Measurements from ENCODE around the gene CYTH1. TPM values are rescaled to one million over a fixed set of nuclear protein-coding genes. Genes with fewer than 3 reads are reported as not detected.

Gene CYTH1
- total RNA-seq, 2 experiments from 2014 or later = 288 to 309 TPM

DNA sequence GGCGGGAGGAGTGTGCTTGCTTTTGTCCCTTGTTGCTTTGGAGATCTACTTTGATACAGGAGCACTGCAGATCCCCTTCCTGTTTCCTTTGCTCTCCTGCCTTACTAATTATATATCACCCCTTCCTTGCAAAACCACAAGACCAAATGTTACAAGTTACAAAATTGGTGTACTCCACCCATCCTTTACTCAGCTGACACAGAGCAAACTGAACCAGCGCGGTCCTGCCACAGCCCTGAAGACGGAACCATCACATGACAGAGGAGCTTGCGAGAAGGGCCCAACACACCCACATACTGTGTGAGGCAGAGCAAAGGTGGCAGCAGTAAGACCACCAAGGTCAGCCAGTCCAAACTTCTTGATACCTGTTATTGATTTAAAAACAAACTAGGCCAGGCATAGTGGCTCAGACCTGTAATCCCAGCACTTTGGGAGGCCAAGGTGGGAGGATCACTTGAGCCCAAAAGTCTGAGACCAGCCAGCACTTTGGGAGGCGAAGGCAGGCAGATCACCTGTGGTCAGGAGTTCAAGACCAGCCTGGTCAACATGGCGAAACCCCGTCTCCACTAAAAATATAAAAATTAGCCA lies 33.2 kb downstream of the CYTH1 start:
- H3K27me3 Mint-ChIP-seq = no peaks in the 10 kb centered on the region
- peak overlapping the region; percentile 69 for H3K4me3 Mint-ChIP-seq
- peak overlapping the region; percentile 90 for H3K27ac Mint-ChIP-seq
- peaks cover 93% of the 10 kb centered on the region for H3K4me1 Mint-ChIP-seq
- POLR2A ChIA-PET = interaction anchor here (0.8 to 31.8 kb wide), 14 partner anchors 9 to 93 kb away, joined by 3 to 861 read pairs (median 10); partner anchors contain the start of gene CYTH1
- CTCF ChIA-PET = interaction anchor here (0.6 to 5.8 kb wide), 14 partner anchors 10 to 389 kb away, joined by 3 to 40 read pairs (median 5); partner anchors contain the start of gene SOCS3
- peak; percentile 89 for DNase-seq
- peaks cover 50% of the 10 kb centered on the region for H3K36me3 Mint-ChIP-seq (ENCODE audit: low read depth)
- no peaks in the 10 kb centered on the region for H3K9me3 Mint-ChIP-seq

- peak overlapping the region; percentile 69 for H3K4me3 Mint-ChIP-seq
- POLR2A ChIA-PET = interaction anchor here (0.8 to 31.8 kb wide), 17 partner anchors 8 to 93 kb away, joined by 3 to 861 read pairs (median 6); partner anchors contain the start of gene CYTH1
- H3K27ac Mint-ChIP-seq = peak overlapping the region; percentile 90
- H3K36me3 Mint-ChIP-seq (ENCODE audit: low read depth) = peaks cover 51% of the 10 kb centered on the region
- DNase-seq = peak; percentile 72
- CTCF ChIA-PET = interaction anchor here (0.7 to 5.8 kb wide), 13 partner anchors 11 to 388 kb away, joined by 3 to 40 read pairs (median 6); partner anchors contain the start of gene SOCS3
- no peaks in the 10 kb centered on the region for H3K9me3 Mint-ChIP-seq
- H3K27me3 Mint-ChIP-seq = no peaks in the 10 kb centered on the region
- peaks cover 95% of the 10 kb centered on the region for H3K4me1 Mint-ChIP-seq
Observed at GRCh38 chr17:78748048-78748729, 33.9 kb downstream of the CYTH1 start.

DNA sequence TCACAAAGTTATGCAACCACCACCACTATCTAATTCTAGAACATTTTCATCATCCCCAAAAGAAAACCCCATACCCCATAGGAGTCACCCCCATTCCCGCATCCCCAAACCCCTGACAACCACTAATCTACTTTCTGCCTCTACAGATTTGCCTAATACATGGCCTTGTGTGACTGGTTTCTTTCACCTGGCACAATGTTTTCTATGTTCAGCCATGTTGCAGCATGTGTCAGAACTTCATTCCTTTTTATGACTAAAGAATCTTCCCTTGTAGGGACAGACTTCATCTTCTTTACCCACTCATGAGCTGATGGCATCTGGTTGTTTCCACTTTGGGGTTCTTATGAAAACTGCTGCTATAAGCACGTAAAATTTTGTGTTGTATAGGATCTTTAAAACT lies 34.6 kb downstream of the CYTH1 start:
- DNase-seq = no peak

GRCh38 chr17:78746949-78747269 lies 35.2 kb downstream of the CYTH1 start:
- no peak for DNase-seq
- Mint-ChIP-seq H3K4me1 (peaks cover 94% of the 10 kb centered on the region), H3K9me3 (no peaks in the 10 kb centered on the region), H3K36me3 (ENCODE audit: low read depth) (peaks cover 48% of the 10 kb centered on the region), H3K4me3 (peak overlapping the region; percentile 37), H3K27me3 (no peaks in the 10 kb centered on the region), H3K27ac (peak overlapping the region; percentile 90)
- CTCF ChIA-PET = interaction anchor here (0.8 to 5.8 kb wide), 7 partner anchors 10 to 31 kb away, joined by 3 to 40 read pairs (median 16); no protein-coding TSS in a partner anchor
- POLR2A ChIA-PET = interaction anchor here (0.9 to 31.8 kb wide), 8 partner anchors 10 to 81 kb away, joined by 3 to 861 read pairs (median 30); partner anchors contain the start of gene CYTH1

More for the DNA sequence above, 34.6 kb downstream of the CYTH1 start:
- H3K27ac Mint-ChIP-seq = peak overlapping the region; percentile 90
- no peaks in the 10 kb centered on the region for H3K9me3 Mint-ChIP-seq
- H3K36me3 Mint-ChIP-seq (ENCODE audit: low read depth) = peaks cover 51% of the 10 kb centered on the region
- POLR2A ChIA-PET = interaction anchor here (0.8 to 31.8 kb wide), 15 partner anchors 8 to 90 kb away, joined by 3 to 861 read pairs (median 9); partner anchors contain the start of gene CYTH1
- peaks cover 94% of the 10 kb centered on the region for H3K4me1 Mint-ChIP-seq
- no peaks in the 10 kb centered on the region for H3K27me3 Mint-ChIP-seq
- H3K4me3 Mint-ChIP-seq = peak overlapping the region; percentile 37
- CTCF ChIA-PET = interaction anchor here (0.5 to 5.8 kb wide), 10 partner anchors 11 to 39 kb away, joined by 3 to 40 read pairs (median 8); no protein-coding TSS in a partner anchor

DNA sequence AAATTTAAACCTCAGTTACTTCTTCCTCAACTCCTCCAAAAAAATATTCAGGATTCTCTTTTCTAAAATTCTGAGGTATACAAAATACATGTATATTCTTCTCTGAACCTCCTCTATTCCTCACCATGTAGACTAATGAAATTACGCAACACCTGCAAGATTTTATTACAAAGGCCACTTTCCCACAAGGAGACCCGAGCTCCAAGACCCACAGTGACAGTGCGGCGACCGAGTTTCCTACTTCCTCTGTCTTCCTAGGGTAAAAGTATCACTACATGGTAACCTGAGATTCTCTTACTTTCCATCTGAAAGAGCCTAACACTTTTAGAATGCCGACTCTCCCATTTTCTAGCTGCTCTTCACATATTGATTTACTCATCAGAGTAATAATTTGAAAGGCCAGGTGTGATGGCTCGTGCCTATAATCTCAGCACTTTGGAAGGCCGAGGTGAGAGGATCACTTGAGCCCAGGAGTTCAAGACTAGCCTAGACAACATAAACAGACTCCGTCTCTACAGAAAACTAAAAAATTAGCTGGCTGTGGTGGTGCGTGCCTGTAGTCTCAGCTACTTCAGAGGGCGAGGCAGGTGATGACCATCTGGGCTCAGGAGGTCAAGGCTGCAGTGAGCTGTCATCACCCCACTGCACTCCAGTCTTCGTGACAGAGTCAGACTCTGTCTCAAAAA lies 35.7 kb downstream of the CYTH1 start:
- Mint-ChIP-seq H3K36me3 (ENCODE audit: low read depth) (peaks cover 49% of the 10 kb centered on the region), H3K9me3 (no peaks in the 10 kb centered on the region), H3K27ac (peak overlapping the region; percentile 90), H3K27me3 (no peaks in the 10 kb centered on the region), H3K4me1 (peaks cover 94% of the 10 kb centered on the region), H3K4me3 (peak overlapping the region; percentile 44)
- ChIA-PET POLR2A (interaction anchor here (0.9 to 31.8 kb wide), 7 partner anchors 10 to 81 kb away, joined by 3 to 861 read pairs (median 30); partner anchors contain the start of gene CYTH1), CTCF (interaction anchor here (0.8 to 5.8 kb wide), 7 partner anchors 10 to 30 kb away, joined by 3 to 40 read pairs (median 16); no protein-coding TSS in a partner anchor)
- no peak for DNase-seq

- Mint-ChIP-seq H3K36me3 (ENCODE audit: low read depth) (peaks cover 50% of the 10 kb centered on the region), H3K9me3 (no peaks in the 10 kb centered on the region), H3K4me3 (peak overlapping the region; percentile 44), H3K4me1 (peaks cover 91% of the 10 kb centered on the region), H3K27ac (peak overlapping the region; percentile 90), H3K27me3 (no peaks in the 10 kb centered on the region)
- CTCF ChIA-PET = interaction anchor here (0.8 to 5.8 kb wide), 6 partner anchors 9 to 37 kb away, joined by 3 to 40 read pairs (median 18); no protein-coding TSS in a partner anchor
- POLR2A ChIA-PET = interaction anchor here (6.7 to 31.8 kb wide), 2 partner anchors 9 to 32 kb away, joined by 84 to 861 read pairs; partner anchors contain the start of gene CYTH1
- peak; percentile 56 for DNase-seq
Observed at GRCh38 chr17:78745407-78746088, 36.5 kb downstream of the CYTH1 start.

- no peak overlapping the region for H3K4me3 Mint-ChIP-seq
- ChIA-PET POLR2A (interaction anchor here (0.6 to 6.1 kb wide), 15 partner anchors 8 to 208 kb away, joined by 3 to 38 read pairs (median 5); no protein-coding TSS in a partner anchor), CTCF (interaction anchor here (0.9 to 2.4 kb wide), 10 partner anchors 8 to 43 kb away, joined by 3 to 14 read pairs (median 6); no protein-coding TSS in a partner anchor)
- no peaks in the 10 kb centered on the region for H3K27me3 Mint-ChIP-seq
- H3K36me3 Mint-ChIP-seq (ENCODE audit: low read depth) = peaks cover 54% of the 10 kb centered on the region
- H3K9me3 Mint-ChIP-seq = no peaks in the 10 kb centered on the region
- peak overlapping the region; percentile 21 for H3K27ac Mint-ChIP-seq
- no peak for DNase-seq
- H3K4me1 Mint-ChIP-seq = peaks cover 94% of the 10 kb centered on the region
Observed at GRCh38 chr17:78742901-78743300, 39.2 kb downstream of the CYTH1 start.

- Mint-ChIP-seq H3K4me3 (no peak overlapping the region), H3K27ac (peak overlapping the region; percentile 72), H3K9me3 (no peaks in the 10 kb centered on the region), H3K27me3 (no peaks in the 10 kb centered on the region), H3K4me1 (peaks cover 95% of the 10 kb centered on the region), H3K36me3 (ENCODE audit: low read depth) (peaks cover 49% of the 10 kb centered on the region)
- DNase-seq = no peak
- CTCF ChIA-PET = interaction anchor here (0.9 to 2.4 kb wide), 11 partner anchors 9 to 44 kb away, joined by 3 to 14 read pairs (median 4); no protein-coding TSS in a partner anchor
- POLR2A ChIA-PET = interaction anchor here (1.1 to 6.1 kb wide), 16 partner anchors 9 to 207 kb away, joined by 3 to 38 read pairs (median 6); no protein-coding TSS in a partner anchor
Observed at GRCh38 chr17:78741644-78742284, 40.3 kb downstream of the CYTH1 start.

DNA sequence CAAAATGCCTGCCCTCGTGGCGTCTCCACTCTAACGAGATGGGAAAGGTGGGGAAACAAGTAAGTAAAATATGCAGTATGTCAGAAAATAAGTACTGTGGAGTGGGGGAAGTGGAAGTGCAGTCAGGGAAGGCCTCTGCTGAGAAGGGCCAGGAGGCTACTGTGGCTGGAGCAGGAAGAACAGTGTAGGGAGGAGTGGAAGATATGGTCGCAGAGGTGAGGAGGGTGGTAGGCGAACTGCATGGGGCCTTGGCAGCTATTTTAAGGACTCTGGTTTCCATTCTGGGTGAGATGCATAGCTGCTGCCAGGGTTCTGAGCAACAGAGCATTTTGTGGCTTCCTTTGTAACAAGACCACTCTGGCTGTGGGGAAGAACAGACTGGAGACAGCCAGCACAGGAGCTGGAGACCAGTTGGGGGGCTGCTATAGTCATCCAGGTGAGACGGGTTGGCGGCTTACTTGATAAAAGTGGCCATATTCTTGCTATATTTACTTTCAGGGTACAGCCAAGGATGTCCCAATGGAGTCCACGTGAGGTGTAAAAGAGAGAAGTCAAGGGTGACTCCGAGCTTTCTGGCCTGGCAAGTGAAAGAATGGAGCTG lies 42.6 kb downstream of the CYTH1 start:
- peaks cover 93% of the 10 kb centered on the region for H3K4me1 Mint-ChIP-seq
- no peaks in the 10 kb centered on the region for H3K9me3 Mint-ChIP-seq
- H3K4me3 Mint-ChIP-seq = no peak overlapping the region
- no peak for DNase-seq
- H3K27me3 Mint-ChIP-seq = no peaks in the 10 kb centered on the region
- ChIA-PET POLR2A (interaction anchor here (0.9 to 6.1 kb wide), 8 partner anchors 9 to 65 kb away, joined by 3 to 84 read pairs (median 3); no protein-coding TSS in a partner anchor), CTCF (interaction anchor here (1.5 kb wide), 1 partner anchor 31 kb away, joined by 4 read pairs; no protein-coding TSS in a partner anchor)
- peaks cover 62% of the 10 kb centered on the region for H3K36me3 Mint-ChIP-seq (ENCODE audit: low read depth)
- H3K27ac Mint-ChIP-seq = peak overlapping the region; percentile 54

- ChIA-PET CTCF (interaction anchor here (3.6 kb wide), 1 partner anchor 9 kb away, joined by 24 read pairs; no protein-coding TSS in a partner anchor), POLR2A (interaction anchor here (1.1 to 5.3 kb wide), 5 partner anchors 10 to 36 kb away, joined by 3 to 84 read pairs (median 7); no protein-coding TSS in a partner anchor)
- peaks cover 59% of the 10 kb centered on the region for H3K36me3 Mint-ChIP-seq (ENCODE audit: low read depth)
- no peak for DNase-seq
- H3K4me1 Mint-ChIP-seq = peaks cover 91% of the 10 kb centered on the region
- H3K27me3 Mint-ChIP-seq = no peaks in the 10 kb centered on the region
- no peak overlapping the region for H3K4me3 Mint-ChIP-seq
- H3K27ac Mint-ChIP-seq = peak overlapping the region; percentile 54
- no peaks in the 10 kb centered on the region for H3K9me3 Mint-ChIP-seq
Observed at GRCh38 chr17:78738698-78739097, 43.4 kb downstream of the CYTH1 start.

DNA sequence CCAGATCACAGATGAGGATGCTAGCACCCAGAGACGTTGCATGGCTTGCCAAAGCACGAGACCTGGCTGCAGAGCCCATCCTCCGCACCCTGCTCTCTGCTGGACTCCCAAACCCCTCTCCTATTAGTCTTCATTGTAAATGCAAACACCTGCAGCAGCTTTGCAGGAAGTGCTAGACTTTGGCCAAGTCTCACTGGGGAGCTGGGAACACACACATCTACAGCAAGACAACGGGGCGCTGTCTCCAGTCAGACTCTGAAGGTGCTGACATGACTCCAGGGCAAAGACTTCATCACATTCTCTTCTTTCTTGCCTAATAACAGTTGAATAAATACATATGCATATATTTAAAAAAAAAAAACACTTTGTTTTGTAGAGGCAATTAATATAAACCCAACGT lies 43.8 kb downstream of the CYTH1 start:
- H3K4me3 Mint-ChIP-seq = no peak overlapping the region
- peaks cover 60% of the 10 kb centered on the region for H3K36me3 Mint-ChIP-seq (ENCODE audit: low read depth)
- peak overlapping the region; percentile 54 for H3K27ac Mint-ChIP-seq
- ChIA-PET POLR2A (interaction anchor here (1.1 to 5.3 kb wide), 8 partner anchors 9 to 47 kb away, joined by 3 to 84 read pairs (median 14); partner anchors contain the start of gene CYTH1), CTCF (interaction anchor here (2.7 to 3.6 kb wide), 2 partner anchors 9 to 31 kb away, joined by 6 to 24 read pairs; no protein-coding TSS in a partner anchor)
- H3K4me1 Mint-ChIP-seq = peaks cover 91% of the 10 kb centered on the region
- H3K9me3 Mint-ChIP-seq = no peaks in the 10 kb centered on the region
- H3K27me3 Mint-ChIP-seq = no peaks in the 10 kb centered on the region
- no peak for DNase-seq
